GM21737 (cell line): ENCODE results near the gene CHAT.
A peak's percentile ranks its signal among the peaks of the same experiment; 100 is the strongest.

Experiments
- ATAC-seq: cut with Tn5 transposase; IDR thresholded peaks from one replicate; pipeline ENCODE4 v1.9.1; 2021; ENCODE audit warnings: mild to moderate bottlenecking, moderate library complexity; ENCODE audit not compliant: unreplicated experiment

Gene CHAT

DNA sequence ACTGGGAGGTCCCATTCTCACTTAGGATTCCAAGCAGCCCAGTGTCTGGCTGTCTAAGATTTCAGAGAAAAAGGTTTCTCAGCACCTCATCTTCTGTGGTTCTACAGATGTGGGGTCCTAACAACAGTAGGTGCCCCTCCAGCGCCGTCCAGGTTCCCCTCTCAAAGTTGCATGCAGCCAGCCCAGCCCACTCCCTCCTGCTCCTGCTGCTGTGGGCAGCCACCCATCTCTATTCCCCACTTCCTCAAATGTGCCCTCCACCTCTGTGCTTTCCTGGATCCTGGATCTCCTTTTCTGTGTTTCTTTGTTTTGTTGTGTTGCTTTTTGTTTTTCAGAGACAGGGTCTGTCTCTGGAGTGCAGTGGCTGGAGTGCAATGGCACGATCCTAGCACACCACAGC lies 17.0 kb upstream of the CHAT start:
- no peak for ATAC-seq

DNA sequence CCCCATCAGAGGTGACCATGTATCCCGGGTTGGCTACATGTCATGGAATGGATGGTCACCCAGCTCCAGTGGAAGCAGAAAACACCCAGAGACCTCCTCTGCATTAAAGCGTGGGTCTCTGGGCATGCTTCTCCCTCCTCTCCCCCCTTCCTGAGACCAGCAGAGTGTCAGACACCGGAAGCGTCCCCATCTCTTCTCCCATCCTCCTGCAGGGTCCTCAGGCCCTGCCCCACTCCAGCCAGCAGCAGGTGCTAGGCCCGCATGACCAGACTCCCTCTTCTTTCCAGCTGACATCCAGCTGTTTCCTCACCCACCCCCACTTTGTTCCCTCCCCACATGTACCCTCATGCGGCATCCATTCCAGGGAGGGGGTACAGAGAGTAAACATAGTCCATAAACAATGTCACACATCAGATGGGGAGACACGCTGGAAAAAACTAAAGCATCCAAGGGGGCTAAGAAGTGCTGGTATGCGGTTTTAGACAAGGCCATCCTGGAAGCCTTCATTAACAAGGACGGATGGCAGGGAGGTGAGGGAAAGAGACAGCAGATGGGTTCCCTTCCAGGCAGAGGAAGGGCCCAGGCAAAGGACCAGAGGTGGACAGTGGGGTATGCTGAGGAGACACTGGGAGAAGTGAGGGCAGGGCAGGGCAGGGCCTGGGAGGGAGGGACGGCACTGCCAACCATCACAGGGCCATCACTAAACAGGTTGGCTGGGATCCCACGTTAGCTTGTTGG lies 16.2 kb upstream of the CHAT start:
- ATAC-seq, result no peak

DNA sequence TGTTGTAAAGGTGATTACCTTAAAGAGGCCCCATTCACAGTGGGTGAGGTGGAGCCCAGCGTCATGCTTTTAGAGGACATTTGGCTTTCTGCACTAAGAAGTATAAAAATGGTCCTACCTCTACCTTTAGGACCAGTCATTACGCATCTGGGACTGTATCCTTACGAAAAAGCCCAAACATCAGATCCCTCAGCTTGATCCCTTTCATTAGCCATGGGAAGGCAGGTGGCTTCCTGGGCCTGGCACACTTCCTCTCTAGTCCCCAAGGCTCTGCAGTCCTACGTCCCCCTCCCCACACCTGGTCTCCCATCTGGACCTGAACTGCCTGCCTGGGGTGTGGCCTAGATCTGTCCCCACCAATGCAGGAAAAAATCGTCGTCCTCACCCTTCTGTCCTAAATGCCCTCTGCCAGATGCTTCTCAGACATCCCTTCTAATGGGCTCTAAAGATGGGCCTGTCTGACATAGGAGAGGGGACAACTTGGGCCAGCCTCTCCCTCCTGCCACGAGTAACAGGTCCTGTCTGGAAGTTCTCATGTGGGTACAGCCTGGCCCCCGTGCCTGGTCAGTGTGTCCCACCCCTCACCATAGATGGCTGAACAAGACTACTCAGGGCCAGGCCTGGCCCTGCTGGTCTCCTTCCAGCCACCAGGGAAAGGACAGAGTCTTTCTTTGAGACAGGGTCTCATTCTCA lies 15.5 kb upstream of the CHAT start:
- ATAC-seq, result no peak

DNA sequence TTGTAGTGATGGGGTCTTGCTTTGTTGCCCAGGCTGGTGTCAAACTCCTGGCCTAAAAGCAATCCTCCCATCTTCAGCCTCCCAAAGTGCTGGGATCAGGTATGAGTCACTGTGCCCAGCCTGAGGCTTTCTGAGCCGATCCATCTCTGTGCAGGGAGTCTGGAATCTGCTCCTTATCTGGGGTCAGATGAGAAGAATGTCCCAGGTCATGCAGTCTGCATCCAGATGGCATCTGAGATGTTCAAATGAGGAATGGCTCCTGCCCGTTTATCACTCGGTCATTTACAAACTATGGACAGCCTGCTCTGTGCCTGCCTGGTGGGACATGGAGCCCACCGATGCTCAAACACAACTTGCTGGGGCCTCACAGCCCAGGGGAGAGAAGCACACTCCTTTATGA lies 14.9 kb upstream of the CHAT start:
- ATAC-seq, result no peak

DNA sequence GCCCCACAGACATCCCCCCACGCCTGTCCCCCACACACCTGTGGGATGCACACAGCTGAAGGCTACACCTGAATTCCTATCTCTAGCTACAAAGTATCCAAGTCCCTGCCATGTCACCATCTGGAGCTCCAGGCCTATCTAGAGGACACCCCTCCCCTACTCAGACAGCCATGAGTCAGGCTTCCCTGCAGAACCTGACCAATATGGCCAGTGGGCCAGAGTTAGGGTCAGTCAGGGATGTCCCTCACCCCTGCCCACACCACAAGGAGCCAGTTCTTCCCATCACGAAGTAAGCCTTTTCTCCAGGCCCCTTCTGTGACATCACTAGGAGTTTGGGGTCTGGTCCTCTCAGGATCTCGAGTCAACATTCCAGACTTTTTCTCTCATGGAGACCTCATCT lies 14.3 kb upstream of the CHAT start:
- no peak for ATAC-seq

DNA sequence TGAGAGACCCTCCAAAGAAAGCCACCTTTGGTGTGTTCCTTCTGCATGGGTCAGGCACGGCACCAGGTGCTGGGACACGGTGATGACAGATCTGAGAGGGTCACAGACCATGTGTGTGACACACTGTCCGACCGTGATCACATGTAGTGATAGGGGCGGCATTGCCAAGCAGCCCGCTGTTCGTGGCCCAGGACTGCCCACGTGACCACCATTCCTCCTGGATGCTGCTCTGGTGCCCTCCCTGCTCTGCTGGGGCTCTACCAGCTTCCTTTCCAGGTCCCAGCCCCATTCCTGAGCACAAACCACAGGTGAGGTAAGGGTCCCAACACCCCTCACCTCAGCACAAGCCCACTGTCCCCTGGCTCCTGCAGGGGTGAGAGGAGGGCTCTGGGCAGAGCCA lies 13.8 kb upstream of the CHAT start:
- ATAC-seq, result no peak

DNA sequence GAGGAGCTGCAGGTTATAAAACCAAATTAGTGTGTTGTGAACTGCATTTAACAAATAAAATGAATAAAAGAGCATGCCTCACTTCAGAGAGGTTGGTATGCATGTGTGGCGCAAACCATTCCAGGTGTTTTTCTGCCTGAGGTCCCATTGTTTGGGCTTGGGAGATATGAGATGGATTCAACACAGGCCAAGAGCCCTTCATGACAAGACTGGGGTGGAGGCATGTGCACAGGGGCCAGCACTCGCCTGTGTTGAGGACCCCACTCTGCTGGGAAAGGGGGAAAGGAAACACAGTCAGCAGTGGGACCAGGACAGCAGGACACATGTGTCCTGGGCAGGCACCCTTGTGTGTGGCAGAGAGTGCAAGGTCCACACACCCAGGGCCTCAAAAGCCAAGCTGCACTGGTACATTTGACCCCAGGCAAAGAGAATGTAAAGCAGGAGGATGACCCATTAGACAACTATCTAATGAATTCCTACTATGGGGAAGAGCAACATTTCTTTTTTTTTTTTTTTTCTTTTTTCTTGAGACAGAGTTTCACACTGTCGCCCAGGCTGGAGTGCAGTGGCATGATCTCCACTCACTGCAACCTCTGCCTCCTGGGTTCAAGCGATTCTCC lies 12.9 kb upstream of the CHAT start:
- no peak for ATAC-seq

DNA sequence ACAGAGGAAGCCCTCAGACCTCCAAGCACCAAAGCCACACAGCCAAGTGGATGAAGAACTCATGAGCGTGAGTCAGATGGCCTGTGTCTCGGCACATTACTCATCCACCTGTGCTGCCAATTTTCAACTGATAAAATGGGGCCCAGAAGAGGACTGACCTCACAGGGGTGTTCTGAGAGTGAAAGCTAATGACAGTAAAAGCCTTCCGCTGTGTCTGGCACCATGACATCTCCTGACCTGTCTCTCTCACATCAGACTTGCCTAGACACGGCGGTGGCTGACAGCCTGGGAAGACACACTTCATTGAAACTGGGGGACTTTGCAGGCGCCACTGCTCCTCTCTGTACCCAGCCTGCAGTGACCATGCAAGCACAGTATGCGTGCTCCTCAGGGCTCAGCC lies 12.0 kb upstream of the CHAT start:
- ATAC-seq, result no peak

DNA sequence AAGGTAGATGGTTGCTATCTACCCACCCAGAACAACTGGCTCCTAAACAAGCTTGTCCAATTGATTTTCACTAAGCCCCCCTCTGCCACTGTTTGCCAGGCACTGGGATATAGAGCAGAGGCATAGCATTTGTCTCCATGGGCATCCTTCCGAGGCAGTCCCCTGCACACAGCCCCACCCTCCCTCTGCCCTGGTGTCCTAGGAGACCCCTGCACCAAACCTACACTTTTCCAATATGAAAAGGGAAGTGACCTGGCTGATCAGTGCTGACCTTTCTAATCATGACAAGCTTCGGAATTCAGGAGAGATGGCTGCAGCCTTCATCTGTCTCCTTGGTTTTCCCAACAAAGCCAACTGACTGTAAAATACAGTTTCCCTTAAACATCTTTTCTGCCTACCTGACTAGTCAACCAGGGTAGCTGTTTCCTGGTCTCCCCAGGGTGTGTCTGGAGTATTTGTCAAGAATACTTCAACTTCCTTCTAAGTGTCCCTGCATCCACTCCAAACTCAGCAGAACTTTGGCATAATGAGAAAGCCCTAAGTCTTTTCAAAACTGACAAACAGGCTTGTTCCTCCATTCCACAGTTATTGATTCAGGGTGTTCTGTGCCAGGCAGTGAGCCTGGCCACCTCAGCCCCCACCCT lies 11.3 kb upstream of the CHAT start:
- ATAC-seq, result no peak

DNA sequence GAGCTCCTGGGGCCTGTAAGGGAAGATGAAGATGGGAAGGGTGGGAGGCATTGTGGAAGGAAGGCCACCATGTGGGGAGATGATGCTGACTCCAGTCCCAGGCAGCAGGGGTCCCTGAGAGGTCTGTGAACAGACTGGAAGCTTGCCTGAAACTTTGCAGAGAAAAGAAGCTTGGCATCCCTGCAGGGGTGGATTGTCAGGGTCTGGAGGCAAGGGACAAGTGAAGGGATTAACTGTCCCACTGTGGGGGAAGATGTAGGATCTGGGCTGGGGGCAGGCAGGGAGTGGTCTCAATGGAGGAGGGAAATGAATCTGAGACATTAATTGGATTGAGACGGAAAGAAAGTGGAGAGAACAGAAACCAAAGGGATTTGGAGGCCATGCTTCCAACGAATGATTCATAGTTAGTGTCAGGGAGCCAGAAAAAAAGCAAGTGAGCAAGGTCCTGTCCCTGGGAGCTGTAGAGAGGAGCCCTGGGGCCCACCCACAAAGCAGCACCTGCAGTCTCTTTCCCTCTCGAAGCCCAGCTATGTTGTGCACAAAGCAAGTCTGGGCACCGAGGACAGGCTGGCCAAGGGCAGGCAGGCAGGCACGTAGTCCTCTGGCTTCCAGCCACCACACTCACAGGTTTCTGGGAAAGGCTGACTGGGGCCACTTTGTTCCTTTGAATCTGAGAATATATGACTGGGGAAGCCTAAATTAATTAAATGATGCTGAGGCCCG lies 8.5 kb upstream of the CHAT start:
- no peak for ATAC-seq

DNA sequence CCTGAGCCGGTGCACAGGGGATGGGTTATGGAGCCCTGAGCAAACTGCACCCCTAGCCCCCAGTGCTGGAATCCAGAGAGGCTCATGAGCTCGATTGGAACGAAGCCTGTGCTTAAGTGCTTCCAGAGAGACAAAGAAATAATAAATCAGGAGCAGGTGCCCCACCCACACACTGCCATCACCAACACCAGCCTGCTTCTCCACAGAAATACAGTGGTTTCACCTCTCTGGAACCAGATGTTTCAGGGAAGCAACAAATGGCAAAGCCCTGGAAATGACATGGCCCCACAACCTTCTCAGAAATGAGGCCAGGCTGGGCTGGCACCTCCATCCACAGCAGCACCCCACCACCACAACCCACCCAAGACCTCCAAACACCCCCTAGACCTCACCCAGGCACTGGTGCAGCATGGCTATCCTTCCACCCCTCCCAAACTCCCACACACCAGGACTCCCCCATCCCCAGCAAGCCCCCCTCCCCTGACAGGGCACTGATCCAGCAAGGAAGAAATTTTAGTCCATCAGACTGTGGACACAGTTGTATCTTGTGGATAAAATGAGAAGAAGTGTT lies 7.8 kb upstream of the CHAT start:
- no peak for ATAC-seq

DNA sequence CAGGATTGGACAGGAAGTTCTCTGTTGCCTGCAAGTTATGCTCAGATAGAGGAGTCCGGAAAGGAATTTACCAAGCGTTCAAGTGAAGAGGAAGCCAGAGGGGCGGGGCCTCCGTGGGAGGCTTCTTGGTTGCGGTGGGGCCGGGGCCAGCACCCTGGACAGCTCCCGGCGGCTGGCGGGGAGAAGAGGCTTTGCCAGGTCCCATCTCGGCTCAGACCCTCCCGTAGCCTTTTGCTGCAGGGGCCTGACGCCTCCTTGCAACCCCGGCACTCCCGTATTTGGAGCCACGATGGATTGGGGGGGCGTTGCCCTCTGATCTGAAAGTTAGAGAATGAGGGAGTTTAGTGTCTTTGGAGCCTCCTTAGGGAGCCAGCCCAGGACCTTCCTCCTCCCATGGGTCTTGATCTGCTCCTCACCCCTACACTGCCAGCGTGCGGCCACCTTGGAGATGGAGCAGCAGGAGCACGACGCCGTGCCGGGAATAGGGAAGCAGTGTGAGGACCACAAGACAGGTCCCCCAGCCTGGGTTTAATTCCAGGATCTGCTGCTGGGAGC lies 6.8 kb upstream of the CHAT start:
- peak; percentile 71 for ATAC-seq

DNA sequence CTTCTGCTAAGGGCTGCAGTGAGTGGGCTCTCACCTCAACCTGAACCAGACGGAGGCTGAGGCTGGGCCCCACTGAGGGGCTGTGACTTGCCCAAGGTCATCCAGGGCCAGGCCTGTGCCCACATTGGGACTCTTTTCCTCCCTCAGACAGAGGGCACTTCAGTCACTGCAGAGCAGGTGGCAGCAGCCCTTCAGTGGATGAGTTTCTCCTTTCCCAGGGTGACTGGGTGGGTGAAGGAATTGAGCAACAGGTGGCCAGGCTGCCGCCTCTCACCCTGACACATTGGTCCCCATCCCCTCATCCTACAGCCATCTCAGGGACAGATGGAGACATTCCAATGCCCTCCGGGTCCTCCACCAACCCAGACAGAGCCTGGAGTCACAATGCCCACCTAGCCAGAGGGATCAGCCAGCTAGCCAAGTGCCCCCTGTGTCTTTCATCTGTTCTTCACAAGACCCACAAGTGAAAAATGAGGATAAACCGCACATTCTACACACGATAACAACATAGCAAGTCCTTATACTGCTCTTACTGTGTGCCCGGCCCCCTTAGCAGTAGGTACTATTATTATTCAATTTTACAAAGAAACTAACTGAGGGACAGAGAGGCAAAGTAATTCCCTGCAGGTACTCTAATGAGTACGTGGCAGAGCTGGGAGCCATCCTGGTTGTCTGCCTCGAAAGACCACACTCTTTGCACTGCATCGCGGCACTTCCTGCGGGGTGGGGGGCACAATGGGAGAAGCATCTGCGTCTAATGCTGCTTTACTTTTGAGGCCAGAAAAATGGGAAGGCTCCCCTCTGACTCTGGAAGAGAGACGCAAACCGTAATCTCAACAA lies 5.5 kb upstream of the CHAT start:
- ATAC-seq, result no peak

DNA sequence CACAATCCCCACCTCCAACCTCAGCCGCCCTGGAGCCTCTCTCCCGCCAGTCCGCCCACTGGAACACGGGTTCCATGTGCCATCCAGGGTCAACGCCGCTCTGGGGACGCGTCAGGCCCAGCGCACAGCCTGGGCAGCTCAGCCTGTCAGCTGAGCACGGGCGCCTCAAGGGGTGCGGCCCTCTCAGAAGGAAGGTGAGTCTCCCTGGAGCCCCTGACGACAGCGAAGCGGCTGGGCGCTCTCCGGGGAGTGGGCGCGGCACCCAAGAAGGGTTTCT lies 4.9 kb upstream of the CHAT start:
- ATAC-seq, result no peak

DNA sequence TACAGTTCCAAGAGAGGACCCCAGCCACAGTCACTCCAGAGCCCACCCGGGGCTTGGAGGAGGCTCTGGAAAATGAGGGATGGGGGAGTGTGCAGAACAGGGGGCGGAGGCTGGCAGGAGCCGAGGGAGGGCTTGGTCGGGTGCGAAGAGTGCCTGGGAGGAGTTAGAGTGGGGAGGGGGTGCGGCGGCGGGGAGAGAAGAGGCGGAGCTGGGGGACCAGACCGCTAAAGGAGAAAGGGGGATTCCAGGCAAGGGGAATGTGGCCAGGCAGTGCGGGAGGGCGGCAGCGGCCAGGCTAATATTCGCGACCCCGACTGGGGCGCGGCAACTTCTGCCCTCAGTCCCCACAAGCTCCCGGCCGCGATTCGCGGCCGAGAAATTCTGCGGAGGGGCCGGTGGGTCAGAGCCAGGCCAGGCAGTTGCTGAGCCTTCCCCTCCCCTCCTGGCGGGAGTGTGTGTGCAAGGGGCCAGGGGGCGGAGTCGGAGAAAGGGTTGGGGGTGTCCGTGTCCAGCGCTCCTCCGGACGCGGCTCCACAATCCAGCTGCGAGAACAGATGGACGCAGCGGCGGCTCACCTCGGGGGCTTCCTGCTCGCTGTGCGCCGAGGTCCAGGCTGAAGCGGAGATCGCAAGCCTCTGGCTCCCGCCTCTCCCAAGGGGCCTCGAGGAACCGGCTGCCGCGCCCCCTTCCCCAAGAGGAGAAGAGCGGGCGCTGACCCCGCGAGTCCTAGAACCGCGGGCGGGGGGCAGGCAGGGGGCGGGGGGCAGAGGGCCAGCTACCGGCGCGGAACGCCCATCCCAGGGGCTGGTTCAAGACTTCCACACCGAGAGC lies 4.3 kb upstream of the CHAT start:
- no peak for ATAC-seq

DNA sequence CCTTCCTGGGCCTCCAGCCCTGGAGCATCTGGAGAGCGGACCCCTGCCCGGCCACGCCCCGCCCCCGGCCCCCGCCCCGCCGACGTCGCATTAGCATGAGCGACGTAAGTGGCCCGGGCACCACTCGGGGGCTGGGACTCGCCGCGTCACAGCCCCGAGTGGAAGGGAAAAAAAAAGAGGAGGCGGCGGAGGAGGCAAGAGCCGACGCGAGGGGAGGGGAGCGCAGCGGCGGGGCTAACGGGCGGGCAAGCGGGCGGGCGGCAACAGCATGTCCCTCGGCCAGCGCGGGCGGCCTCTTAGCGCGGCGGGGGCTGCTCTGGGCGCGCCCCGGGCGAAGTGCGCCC lies 3.8 kb upstream of the CHAT start, which contains the start of gene SLC18A3:
Gene SLC18A3 (plus strand): TSS at position 197 of the 344 bp plus-strand sequence. CDS start 431 bp downstream, outside the sequence.
- no peak for ATAC-seq

DNA sequence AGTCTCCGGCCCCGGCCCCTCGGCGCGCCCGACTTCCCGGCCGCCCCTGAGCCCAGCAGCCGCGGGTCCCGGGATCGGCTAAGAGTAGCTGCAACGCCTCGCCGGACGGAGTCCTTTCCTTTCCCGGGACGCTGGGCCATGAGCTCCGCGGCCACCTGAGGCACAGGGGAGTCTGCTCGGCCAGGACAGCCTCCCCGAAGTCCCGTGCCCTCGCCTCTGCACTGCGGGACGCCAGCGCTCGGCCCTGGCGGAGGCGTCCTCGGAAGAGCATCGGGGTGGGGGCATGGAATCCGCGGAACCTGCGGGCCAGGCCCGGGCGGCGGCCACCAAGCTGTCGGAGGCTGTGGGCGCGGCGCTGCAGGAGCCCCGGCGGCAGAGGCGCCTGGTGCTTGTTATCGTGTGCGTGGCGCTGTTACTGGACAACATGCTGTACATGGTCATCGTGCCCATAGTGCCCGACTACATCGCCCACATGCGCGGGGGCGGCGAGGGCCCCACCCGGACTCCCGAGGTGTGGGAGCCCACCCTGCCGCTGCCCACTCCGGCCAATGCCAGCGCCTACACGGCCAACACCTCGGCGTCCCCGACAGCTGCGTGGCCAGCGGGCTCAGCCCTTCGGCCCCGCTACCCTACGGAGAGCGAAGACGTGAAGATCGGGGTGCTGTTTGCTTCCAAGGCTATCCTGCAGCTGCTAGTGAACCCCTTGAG lies 3.2 kb upstream of the CHAT start:
- ATAC-seq, result no peak

DNA sequence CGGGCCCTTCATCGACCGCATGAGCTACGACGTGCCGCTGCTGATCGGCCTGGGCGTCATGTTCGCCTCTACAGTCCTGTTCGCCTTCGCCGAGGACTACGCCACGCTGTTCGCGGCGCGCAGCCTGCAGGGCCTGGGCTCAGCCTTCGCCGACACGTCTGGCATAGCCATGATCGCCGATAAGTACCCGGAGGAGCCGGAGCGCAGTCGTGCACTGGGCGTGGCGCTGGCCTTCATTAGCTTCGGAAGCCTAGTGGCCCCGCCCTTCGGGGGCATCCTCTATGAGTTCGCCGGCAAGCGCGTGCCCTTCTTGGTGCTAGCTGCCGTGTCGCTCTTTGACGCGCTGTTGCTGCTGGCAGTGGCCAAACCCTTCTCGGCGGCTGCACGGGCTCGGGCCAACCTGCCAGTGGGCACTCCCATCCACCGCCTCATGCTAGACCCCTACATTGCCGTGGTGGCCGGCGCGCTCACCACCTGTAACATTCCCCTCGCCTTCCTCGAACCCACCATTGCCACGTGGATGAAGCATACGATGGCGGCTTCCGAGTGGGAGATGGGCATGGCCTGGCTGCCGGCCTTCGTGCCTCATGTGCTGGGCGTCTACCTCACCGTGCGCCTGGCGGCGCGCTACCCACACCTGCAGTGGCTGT lies 2.5 kb upstream of the CHAT start:
- ATAC-seq, result no peak
